Inflammatory macrophage (primary cell): ENCODE results near the gene CAPN5.

Source experiments
- DNase-seq, 2 donors: peaks; one replicate each; pipeline ENCODE4 v3.0.0-alpha.2; 2020 to 2022

Gene CAPN5

DNA sequence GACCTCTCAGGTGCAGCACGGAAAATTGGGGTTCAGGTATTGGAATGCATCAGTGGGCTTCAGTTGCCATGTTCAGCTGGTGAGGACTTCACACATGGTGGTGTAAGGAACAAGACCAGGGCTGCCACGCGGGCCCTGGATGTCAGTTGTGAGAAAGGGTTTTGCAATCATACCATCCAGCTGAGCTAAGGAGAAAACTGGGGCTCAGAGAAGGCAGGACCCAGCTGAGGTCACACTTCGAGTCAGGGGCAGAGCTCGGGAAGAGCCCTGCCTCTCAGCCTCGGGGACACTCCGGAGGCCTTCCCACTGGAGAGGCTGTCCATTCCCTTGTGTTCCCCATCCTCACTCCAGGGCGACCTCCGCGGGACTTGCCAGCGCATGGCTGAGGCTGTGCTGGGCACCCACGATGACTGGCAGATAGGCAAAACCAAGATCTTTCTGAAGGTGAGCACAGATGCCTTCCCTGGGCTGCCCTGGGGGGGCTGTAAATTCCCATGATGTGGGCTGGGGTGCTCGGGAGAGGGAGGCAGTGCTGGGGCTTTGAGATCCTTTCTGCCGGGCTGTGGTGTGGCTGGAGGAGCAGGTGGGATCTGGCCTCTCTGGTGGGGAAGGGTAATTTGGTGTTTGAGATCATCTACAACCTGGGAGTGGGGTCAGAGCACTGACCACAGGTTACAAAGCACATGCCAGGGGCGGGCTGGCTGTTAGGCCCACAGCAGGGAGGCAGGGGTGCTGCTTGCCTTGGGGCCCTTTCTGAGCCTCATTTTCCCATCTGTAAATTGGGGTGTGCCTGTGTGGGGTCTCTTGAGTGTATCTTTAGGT is 108.5 kb downstream of the CAPN5 start:
- DNase-seq = peak; percentile 53 to 64
